Lower lobe of right lung (tissue), 2 donors: ENCODE results near the gene BEAN1. TPM values are rescaled to one million over a fixed set of nuclear protein-coding genes. Genes with fewer than 3 reads are reported as not detected.

Experiments
- ATAC-seq, 2 donors: fragments of 200-7000 bp; cut with Tn5 transposase; one replicate each; pipeline ENCODE4 v1.9.1; 2020 to 2022; ENCODE audit warnings: mild to moderate bottlenecking in 2 of 2, moderate library complexity in 2 of 2
- DNase-seq: peaks from one replicate; pipeline ENCODE4 v3.0.0-alpha.2; 2020
- H3K27ac ChIP-seq: fragments of 200-600 bp; one replicate; pipeline ENCODE4 v1.8.0; 2022
- H3K27me3 ChIP-seq: fragments of 200-600 bp; one replicate; pipeline ENCODE4 v1.8.0; 2022; ENCODE audit warnings: low read depth
- H3K36me3 ChIP-seq: fragments of 200-600 bp; one replicate; pipeline ENCODE4 v1.8.0; 2022; ENCODE audit warnings: mild to moderate bottlenecking
- H3K4me1 ChIP-seq: fragments of 200-600 bp; one replicate; pipeline ENCODE4 v1.8.0; 2022
- H3K4me3 ChIP-seq: fragments of 200-600 bp; one replicate; pipeline ENCODE4 v1.8.0; 2022; ENCODE audit warnings: mild to moderate bottlenecking
- H3K9me3 ChIP-seq: fragments of 200-600 bp; one replicate; pipeline ENCODE4 v1.8.0; 2022
- intact Hi-C: fragments of 100-400 bp; cut with DNase I; formaldehyde crosslinking; loops from one replicate; pipeline ENCODE4 v1.11.0; 2022
- total RNA-seq: library from RNA; stranded (reverse); fragmentation: NEBNext Ultra II Directional; extraction: Animal tissue kit (Norgen Biotek cat#: 25700); gene quantifications from one replicate; pipeline ENCODE4 v1.2.1, GENCODE V29; 2021
- TF ChIP-seq, protein P1 (sequence below): fragments of 200-600 bp; IDR thresholded peaks from one replicate; pipeline ENCODE4 v1.8.0; 2022; ENCODE audit warnings: antibody characterized with exemption, mild to moderate bottlenecking
- donor health status: DM: no; HTN: yes; CAD: no; lungs with severe emphysema.

Gene BEAN1
- total RNA-seq, 1 donor from 2014 or later: 0.15 TPM

DNA sequence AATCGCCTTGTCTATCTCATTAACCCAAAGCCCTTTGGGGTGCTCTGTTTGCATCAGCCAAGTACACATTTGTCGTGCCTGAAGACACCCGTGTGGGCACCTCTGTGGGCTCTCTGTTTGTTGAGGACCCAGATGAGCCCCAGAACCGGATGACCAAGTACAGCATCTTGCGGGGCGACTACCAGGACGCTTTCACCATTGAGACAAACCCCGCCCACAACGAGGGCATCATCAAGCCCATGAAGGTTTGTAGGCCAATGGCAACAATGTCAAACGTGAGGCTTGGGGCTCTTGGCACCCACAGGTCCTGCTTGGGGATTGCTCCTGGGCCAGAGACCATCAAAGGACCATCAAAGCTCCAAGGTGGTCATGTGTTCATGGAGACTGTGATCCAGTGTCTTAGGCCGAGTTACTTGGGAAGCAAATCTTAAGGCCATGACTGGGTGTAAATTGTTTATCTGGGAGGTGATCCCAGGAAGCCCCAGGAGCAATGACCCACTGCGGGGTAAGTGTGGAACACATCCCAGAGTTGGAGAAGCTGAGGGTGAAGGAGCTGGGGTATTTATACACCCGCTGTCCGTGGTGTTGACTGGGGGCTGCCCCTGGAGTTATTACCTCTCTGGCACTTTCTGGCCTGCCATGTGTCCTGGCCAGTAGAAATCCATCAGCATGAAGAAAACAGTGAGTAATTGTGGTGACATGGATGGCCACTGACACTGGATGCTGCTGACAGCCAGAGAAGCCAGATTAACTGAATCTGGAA is 36.6 kb upstream of the BEAN1 start:
- no peak for DNase-seq
- Histone ChIP-seq H3K27me3 (no peaks in the 10 kb centered on the region), H3K4me3 (no peak overlapping the region), H3K36me3 (peaks cover 26% of the 10 kb centered on the region), H3K9me3 (no peaks in the 10 kb centered on the region), H3K27ac (no peak overlapping the region), H3K4me1 (no peaks in the 10 kb centered on the region)
- TF ChIP-seq, protein P1, sequence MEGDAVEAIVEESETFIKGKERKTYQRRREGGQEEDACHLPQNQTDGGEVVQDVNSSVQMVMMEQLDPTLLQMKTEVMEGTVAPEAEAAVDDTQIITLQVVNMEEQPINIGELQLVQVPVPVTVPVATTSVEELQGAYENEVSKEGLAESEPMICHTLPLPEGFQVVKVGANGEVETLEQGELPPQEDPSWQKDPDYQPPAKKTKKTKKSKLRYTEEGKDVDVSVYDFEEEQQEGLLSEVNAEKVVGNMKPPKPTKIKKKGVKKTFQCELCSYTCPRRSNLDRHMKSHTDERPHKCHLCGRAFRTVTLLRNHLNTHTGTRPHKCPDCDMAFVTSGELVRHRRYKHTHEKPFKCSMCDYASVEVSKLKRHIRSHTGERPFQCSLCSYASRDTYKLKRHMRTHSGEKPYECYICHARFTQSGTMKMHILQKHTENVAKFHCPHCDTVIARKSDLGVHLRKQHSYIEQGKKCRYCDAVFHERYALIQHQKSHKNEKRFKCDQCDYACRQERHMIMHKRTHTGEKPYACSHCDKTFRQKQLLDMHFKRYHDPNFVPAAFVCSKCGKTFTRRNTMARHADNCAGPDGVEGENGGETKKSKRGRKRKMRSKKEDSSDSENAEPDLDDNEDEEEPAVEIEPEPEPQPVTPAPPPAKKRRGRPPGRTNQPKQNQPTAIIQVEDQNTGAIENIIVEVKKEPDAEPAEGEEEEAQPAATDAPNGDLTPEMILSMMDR: no peak
- intact Hi-C loops: no loop called here
- no peak for ATAC-seq

DNA sequence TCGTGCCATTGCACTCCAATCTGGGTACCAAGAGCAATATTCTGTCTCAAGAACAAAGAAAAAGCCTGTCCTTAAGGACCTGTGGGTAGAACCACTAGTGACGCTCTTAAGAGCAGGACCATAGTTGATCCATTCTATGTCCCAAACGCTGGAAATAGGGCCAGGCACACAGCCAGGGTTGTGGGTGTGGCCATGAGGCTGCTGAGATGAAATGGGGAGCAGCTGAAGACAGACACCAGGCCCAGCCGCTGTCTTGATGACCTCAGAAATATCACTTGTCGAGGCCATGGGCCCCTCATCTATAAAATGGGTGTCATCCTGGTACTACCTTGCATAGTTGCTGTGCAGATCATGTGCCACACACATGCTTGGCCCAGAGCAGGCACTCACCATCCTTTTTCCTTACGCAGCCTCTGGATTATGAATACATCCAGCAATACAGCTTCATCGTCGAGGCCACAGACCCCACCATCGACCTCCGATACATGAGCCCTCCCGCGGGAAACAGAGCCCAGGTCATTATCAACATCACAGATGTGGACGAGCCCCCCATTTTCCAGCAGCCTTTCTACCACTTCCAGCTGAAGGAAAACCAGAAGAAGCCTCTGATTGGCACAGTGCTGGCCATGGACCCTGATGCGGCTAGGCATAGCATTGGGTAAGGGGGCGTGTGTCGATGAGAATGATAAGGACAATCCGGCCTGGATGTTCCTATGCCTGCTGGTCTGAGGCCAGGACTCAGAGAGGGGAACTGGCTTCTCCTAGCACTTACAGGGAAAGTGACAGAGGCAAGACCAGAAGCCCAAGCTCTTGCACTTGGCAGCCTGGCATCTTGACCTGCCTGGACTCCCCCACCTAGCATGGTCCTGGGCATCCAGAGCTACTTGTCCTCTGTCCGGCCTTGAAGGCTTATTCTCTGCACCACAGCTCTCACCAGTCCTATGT is 35.1 kb upstream of the BEAN1 start:
- ATAC-seq: no peak

DNA sequence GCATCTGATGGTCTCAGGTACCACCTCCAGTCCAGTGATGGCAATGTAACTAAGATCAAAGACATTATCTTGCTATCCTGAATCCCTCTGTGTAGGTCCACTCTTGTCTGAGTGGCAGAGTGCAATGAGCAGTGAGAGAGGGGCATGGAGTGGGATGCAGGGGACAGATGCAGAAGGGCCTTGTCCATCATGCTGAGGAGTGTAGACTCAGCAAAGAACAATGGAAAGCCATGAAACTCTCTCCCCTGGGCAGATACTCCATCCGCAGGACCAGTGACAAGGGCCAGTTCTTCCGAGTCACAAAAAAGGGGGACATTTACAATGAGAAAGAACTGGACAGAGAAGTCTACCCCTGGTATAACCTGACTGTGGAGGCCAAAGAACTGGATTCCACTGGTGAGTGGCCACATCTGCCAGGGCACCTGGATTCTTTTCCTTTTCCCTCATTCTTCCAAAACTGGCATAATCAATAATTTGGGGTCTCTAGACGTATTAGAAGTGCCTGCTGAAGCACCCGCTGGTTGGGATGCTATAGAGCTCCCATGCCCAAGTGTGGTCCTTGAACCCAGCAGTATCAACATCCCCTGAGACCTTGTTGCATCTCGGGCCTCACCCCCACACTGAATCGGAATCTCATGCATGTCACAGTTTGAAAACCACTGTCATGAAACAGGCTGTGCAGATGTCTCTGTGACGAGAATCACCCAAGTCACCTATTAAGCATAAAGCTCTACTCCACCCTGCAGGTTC is 31.1 kb upstream of the BEAN1 start:
- H3K4me3 ChIP-seq: no peak overlapping the region
- intact Hi-C loops: no loop called here
- DNase-seq (no peak), ATAC-seq (no peak)
- H3K27me3 ChIP-seq: no peaks in the 10 kb centered on the region
- TF ChIP-seq, protein P1: no peak
- H3K36me3 ChIP-seq: peaks cover 44% of the 10 kb centered on the region
- no peak overlapping the region for H3K27ac ChIP-seq
- no peaks in the 10 kb centered on the region for H3K4me1 ChIP-seq
- H3K9me3 ChIP-seq: no peaks in the 10 kb centered on the region

More for the DNA sequence above, 35.1 kb upstream of the BEAN1 start:
- no peaks in the 10 kb centered on the region for H3K27me3 ChIP-seq
- H3K36me3 ChIP-seq: peaks cover 39% of the 10 kb centered on the region
- no peak overlapping the region for H3K27ac ChIP-seq
- DNase-seq: no peak
- no peaks in the 10 kb centered on the region for H3K4me1 ChIP-seq
- no peak overlapping the region for H3K4me3 ChIP-seq
- intact Hi-C loops: no loop called here
- no peaks in the 10 kb centered on the region for H3K9me3 ChIP-seq
- TF ChIP-seq, protein P1: no peak

DNA sequence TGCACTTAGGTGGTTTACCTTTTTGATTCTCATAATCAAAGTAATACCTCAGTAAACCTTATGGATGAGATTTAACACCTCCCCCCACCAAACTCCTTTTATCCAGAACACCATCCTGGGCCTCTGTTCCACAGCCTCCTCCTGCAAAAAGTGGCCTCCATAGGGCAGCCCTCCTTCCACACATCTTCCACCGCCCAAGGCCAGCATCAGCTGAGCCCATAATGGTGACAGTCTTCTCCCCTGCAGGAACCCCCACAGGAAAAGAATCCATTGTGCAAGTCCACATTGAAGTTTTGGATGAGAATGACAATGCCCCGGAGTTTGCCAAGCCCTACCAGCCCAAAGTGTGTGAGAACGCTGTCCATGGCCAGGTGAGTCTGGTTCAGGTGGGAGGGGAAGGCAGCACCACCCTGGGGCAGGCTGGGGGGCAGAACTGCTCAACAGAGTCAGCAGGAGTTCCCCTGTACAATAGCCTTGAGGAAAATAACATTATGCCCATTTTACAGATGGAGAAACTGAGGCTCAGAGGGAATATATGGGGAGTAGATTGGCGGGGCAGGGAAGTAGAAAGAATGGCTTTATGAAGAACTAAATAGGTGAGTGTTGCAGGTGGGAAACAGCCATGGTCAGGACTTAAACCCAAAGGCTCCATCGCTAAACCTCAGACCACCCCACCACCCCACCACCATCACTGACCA is 29.2 kb upstream of the BEAN1 start:
- H3K4me1 ChIP-seq: no peaks in the 10 kb centered on the region
- H3K27me3 ChIP-seq: no peaks in the 10 kb centered on the region
- no peak overlapping the region for H3K27ac ChIP-seq
- TF ChIP-seq, protein P1: no peak
- intact Hi-C loops: no loop called here
- H3K9me3 ChIP-seq: no peaks in the 10 kb centered on the region
- DNase-seq: no peak
- H3K4me3 ChIP-seq: no peak overlapping the region
- peaks cover 46% of the 10 kb centered on the region for H3K36me3 ChIP-seq
- no peak for ATAC-seq

GRCh38 chr16:66399031-66399430 is 28.1 kb upstream of the BEAN1 start:
- no peaks in the 10 kb centered on the region for H3K27me3 ChIP-seq
- intact Hi-C loops: no loop called here
- DNase-seq: no peak
- H3K36me3 ChIP-seq: peaks cover 54% of the 10 kb centered on the region
- no peaks in the 10 kb centered on the region for H3K4me1 ChIP-seq
- H3K4me3 ChIP-seq: no peak overlapping the region
- no peak for ATAC-seq
- H3K27ac ChIP-seq: no peak overlapping the region
- TF ChIP-seq, protein P1: no peak
- no peaks in the 10 kb centered on the region for H3K9me3 ChIP-seq
